AG09309 (cell line): ENCODE results near the gene TRAF3IP1.
"Not testable (repeated sequence)": the region's sequence is repeated elsewhere in the genome, so short reads cannot be mapped to it uniquely, and the experiment has no call there.

Source experiments
- DNase-seq: peaks from one replicate; pipeline ENCODE4 v3.0.0-alpha.2; 2010; ENCODE audit warnings: low read depth
- H3K4me3 ChIP-seq: 2 replicates; pipeline ENCODE4 v1.5.1; 2011; ENCODE audit warnings: mild to moderate bottlenecking, low read depth, low read length, moderate library complexity; ENCODE audit not compliant: control insufficient read depth
- TF ChIP-seq, protein P1 (sequence below): IDR thresholded peaks from 2 replicates; pipeline ENCODE4 v1.5.1; 2011; ENCODE audit warnings: mild to moderate bottlenecking, low read depth, low read length, inconsistent platforms; ENCODE audit not compliant: insufficient read depth, control insufficient read depth; ENCODE audit errors: missing control alignments

Gene TRAF3IP1

DNA sequence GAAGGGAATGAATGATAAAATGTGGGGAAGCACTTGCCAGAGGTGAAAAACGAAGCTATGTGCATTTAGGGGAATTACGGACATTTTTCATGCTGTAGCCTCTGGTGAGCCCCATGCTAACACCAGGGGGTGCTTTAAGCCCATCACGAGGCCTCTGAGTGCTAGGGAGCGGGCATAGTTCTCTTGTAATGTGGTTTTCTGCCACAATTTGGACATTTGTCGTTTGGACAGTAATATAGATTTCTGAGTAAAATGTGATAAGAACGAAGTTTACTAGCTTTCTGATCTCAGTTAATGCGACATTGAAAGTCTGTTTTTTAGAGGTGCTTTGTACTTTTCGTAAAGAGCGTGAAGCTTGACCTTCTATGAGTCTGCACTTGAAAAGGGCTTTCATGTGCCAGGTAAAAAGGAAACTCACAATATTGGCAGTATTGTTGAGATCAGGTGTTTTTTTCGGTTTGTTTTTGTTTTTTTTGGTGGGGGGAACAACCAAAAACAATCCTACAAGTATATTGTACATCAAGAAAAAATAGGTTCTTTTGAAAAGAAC lies 50.6 kb downstream of the TRAF3IP1 start:
- TF ChIP-seq, protein P1, sequence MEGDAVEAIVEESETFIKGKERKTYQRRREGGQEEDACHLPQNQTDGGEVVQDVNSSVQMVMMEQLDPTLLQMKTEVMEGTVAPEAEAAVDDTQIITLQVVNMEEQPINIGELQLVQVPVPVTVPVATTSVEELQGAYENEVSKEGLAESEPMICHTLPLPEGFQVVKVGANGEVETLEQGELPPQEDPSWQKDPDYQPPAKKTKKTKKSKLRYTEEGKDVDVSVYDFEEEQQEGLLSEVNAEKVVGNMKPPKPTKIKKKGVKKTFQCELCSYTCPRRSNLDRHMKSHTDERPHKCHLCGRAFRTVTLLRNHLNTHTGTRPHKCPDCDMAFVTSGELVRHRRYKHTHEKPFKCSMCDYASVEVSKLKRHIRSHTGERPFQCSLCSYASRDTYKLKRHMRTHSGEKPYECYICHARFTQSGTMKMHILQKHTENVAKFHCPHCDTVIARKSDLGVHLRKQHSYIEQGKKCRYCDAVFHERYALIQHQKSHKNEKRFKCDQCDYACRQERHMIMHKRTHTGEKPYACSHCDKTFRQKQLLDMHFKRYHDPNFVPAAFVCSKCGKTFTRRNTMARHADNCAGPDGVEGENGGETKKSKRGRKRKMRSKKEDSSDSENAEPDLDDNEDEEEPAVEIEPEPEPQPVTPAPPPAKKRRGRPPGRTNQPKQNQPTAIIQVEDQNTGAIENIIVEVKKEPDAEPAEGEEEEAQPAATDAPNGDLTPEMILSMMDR = peak; percentile 92
- no peak for DNase-seq
- H3K4me3 ChIP-seq = no peak overlapping the region

DNA sequence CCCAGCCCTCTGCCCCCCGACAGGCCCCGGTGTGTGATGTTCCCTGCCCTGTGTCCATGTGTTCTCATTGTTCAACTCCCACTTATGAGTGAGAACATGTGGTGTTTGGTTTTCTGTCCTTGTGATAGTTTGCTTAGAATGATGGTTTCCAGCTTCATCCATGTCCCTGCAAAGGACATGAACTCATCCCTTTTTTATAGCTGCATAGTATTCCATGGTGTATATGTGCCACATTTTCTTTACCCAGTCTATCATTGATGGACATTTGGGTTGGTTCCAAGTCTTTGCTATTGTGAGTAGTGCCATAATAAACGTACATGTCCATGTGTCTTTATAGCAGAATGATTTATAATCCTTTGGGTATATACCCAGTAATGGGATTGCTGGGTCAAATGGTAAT lies 52.0 kb downstream of the TRAF3IP1 start:
- not testable (repeated sequence) for DNase-seq, H3K4me3 ChIP-seq

DNA sequence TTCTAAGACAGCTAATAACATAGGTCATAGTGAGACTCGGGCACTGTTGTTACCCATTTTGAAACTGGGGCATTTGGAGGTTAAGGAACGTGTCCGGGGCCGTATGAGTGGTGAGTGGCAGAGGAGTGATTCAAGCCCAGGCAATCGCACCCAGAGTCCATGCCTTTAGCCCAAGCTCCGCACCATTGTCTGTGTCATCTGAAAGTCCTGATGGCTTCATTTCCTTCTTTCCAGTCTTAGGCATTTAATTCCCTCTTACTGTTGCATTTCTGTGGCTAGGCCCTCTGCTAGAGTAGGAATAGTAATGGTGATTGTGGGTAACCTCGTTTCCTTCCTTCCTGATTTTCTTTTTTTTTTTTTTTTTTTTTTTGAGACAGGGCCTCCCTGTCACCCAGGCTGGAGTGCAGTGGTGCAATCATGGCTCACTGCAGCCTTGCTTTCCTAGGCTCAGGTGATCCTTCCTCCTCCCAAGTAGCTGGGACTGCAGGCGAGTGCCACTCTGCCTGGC lies 56.6 kb downstream of the TRAF3IP1 start:
- TF ChIP-seq, protein P1 = no peak
- no peak overlapping the region for H3K4me3 ChIP-seq
- no peak for DNase-seq

DNA sequence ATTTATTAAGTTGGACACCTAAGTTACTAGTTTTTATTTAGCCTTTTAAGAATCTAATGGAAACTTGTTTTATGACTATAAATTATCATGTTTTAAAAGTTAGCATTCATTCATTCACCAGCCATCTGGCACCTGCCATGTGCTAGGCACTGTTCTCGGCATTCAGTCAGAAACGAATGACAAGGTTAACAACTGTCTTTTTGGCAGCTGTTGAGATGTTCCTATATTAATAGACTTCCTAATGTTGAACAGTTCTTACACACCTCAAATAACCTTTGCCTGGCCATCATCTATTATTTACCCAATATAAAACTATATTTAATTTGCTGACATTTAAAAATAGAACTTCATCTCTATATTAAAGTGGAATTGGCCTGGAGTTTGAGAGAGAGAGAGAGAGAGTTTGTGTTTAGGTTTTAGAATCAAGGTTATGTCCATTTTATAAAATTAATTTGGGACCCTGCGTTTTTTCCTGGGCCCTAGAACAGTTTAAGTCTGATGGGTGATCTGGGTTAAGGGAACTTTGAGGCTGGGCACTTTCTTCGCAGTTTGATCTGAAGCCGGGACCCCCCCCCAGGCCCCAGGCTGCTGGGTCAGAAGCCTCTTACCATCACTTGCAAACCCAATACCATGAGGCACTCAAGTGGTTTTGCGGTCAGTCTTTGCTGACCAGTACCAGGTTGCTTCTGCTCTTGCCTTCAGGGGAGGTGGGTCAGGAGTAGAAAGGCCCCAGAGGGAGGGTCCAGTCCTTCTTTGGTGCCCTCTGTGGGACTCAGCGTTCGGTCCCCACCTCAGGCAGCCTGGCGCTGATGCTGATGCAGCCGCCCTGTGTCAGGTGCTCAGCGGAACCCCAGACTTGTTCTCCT lies 58.1 kb downstream of the TRAF3IP1 start:
- no peak for DNase-seq

DNA sequence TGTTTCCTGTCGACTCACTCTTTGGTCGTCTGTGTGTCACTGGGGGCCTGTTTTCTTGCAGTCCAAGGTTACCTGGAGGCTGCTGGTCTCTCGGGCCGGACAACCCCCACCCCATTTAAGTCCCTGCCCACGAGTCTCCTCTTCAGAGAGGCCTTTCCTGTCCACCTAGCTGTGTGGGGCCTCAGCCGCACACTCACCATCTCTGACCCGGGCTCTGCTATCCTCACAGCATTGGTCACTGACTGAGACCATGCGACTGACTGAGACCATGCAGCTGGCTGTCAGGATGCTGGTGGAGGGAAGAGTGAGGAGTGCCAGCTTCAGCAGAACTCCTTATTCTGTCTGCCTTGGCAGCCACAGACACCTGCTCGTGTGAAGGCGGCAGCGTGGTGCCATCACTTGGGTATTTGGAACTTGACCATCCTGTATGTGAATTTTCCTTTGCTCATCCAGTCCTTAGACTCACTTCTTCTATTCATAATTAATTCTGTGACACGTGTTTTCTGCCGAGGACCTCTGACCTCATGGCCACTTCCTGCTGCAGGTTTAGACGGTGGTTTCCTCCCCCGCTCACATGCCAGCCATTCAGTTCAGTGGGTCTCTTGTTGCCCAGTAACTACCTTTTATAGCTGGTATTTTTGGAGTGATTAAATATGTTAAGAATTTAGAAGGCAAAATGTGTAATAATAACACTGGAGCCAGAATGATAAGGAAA lies 58.9 kb downstream of the TRAF3IP1 start:
- peak; percentile 71 for DNase-seq
- H3K4me3 ChIP-seq = no peak overlapping the region
- TF ChIP-seq, protein P1 = no peak

More for the DNA sequence above, 58.1 kb downstream of the TRAF3IP1 start:
- H3K4me3 ChIP-seq = no peak overlapping the region
- TF ChIP-seq, protein P1 = no peak

DNA sequence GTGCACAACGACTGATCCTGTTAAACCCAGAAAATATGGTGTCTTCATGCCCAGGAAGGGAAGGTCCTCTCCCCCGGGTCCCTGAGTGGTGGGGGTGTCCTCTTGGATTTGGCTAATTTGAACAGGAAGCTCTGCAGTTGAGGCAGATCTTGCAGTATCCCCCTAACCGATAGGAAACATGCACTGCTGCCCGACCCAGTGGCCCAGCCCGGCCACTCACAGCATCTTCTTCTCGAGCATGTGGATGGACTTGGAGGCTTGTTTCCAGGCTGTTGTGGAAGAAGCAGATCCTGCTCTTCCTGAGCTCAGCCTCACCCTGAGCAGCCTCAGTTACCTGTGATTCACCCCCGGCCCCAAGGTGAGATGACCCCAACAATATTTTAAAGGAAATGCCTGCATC lies 60.0 kb downstream of the TRAF3IP1 start:
- H3K4me3 ChIP-seq = no peak overlapping the region
- TF ChIP-seq, protein P1 = no peak
- DNase-seq = no peak
